ENCODE data around the gene RNF19B. TPM values are rescaled to one million over a fixed set of nuclear protein-coding genes. Genes with fewer than 3 reads are reported as not detected.

RNF19B gene
- total RNA-seq, 1 donor from 2014 or later: 46.8 TPM

DNA sequence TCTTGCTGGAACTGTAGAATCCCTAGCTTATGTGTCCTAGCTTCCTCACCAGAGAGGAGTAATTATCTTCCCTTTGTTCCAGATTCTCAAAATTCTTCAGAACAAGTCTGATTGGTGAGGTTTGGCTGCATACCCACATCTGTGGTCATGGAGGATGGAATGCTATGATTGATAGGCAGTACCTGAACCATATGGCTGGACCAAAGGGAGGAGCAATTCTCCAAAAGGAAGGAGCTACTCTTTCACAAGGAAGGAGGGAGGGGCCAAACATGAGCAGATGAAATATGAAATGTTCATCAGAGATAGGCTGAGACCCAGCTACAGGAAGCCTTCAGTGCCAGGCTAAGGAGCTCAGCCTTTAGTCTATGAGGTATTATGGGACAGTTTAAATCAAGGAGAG, 5.0 kb upstream of the RNF19B start:
- intact Hi-C loops (cut with micrococcal nuclease): no loop called here
- peaks cover 46% of the 10 kb centered on the region for H3K4me1 Mint-ChIP-seq

DNA sequence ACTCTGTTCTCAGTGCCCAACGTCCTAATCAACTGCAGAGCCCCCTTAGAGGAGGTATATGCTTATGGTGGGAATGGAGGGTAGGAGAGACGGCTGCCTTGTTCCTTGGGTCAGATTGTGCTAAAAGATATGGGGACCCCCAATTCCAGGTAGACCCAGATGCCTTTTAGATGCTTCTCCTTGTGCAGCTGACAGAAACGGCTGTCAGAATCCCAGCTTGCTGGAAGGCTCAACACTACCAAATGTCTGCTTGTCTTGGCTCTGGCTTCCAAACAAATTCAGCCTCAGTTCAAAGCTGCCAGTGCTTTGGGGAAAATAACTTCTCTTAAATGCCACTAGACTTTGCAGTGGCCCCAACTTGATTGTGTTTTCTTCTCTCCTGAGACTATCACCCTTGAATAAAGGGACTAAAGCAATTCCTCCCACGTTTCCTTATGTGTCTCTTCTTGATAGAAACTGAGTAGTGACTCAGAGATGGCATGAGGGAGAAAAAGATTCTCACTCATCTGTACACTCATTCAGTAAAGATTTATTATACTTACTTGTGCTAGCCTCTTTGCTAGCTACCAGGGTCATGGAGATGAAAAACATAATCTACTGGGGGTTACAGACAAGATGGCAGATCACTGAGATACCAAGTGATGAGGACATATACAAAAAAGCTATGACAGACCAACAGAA, 3.4 kb upstream of the RNF19B start:
- H3K9me3 Mint-ChIP-seq: peaks cover 19% of the 10 kb centered on the region
- H3K4me1 Mint-ChIP-seq: peaks cover 49% of the 10 kb centered on the region
- peak overlapping the region; percentile 84 for H3K27ac Mint-ChIP-seq
- H3K36me3 Mint-ChIP-seq (ENCODE audit: low read depth): peaks cover 5% of the 10 kb centered on the region
- DNase-seq: no peak
- intact Hi-C loops (cut with micrococcal nuclease): loop anchor here (1.0 kb wide), 1 partner anchor 13 kb away; no protein-coding TSS in a partner anchor
- peak overlapping the region; percentile 42 for H3K4me3 Mint-ChIP-seq
- H3K27me3 Mint-ChIP-seq: peaks cover 13% of the 10 kb centered on the region

More for the DNA sequence above, 5.0 kb upstream of the RNF19B start:
- Mint-ChIP-seq H3K4me3 (no peak overlapping the region), H3K36me3 (ENCODE audit: low read depth) (no peaks in the 10 kb centered on the region), H3K27me3 (peaks cover 13% of the 10 kb centered on the region), H3K9me3 (peaks cover 19% of the 10 kb centered on the region), H3K27ac (peak overlapping the region; percentile 8)
- DNase-seq: no peak

DNA sequence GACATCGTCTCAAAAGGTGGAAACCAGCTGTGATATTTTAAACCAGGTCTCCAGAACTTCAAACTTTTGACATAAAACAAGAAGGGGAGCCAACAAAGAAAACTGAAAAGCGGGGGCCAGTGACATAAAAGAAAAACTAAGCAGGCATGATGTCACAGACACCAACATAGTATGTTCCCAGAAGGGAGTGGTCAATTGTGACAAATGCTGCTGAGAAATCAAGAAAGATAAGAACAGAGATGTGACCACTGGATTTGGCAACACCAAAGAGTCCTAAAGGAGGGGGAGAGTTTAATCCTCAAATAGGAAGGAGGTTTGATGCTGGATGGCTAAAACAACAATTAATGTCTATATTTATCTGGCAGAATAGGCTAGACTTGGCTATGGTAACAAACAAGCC, 2.3 kb upstream of the RNF19B start:
- DNase-seq: no peak
- H3K4me1 Mint-ChIP-seq: peaks cover 56% of the 10 kb centered on the region
- intact Hi-C loops (cut with micrococcal nuclease): no loop called here
- peaks cover 13% of the 10 kb centered on the region for H3K36me3 Mint-ChIP-seq (ENCODE audit: low read depth)
- H3K27me3 Mint-ChIP-seq: peaks cover 4% of the 10 kb centered on the region
- peaks cover 19% of the 10 kb centered on the region for H3K9me3 Mint-ChIP-seq
- H3K27ac Mint-ChIP-seq: no peak overlapping the region
- H3K4me3 Mint-ChIP-seq: no peak overlapping the region

- Mint-ChIP-seq H3K27ac (peak overlapping the region; percentile 87), H3K9me3 (peaks cover 10% of the 10 kb centered on the region), H3K4me1 (peaks cover 57% of the 10 kb centered on the region), H3K4me3 (peak overlapping the region; percentile 87), H3K36me3 (ENCODE audit: low read depth) (peaks cover 15% of the 10 kb centered on the region), H3K27me3 (no peaks in the 10 kb centered on the region)
- no peak for DNase-seq
- intact Hi-C loops (cut with micrococcal nuclease): loop anchor here (2.0 kb wide), 1 partner anchor 28 kb away; no protein-coding TSS in a partner anchor
These were observed 690 bp upstream of the RNF19B start for GRCh38 chr1:32965251-32965747.

DNA sequence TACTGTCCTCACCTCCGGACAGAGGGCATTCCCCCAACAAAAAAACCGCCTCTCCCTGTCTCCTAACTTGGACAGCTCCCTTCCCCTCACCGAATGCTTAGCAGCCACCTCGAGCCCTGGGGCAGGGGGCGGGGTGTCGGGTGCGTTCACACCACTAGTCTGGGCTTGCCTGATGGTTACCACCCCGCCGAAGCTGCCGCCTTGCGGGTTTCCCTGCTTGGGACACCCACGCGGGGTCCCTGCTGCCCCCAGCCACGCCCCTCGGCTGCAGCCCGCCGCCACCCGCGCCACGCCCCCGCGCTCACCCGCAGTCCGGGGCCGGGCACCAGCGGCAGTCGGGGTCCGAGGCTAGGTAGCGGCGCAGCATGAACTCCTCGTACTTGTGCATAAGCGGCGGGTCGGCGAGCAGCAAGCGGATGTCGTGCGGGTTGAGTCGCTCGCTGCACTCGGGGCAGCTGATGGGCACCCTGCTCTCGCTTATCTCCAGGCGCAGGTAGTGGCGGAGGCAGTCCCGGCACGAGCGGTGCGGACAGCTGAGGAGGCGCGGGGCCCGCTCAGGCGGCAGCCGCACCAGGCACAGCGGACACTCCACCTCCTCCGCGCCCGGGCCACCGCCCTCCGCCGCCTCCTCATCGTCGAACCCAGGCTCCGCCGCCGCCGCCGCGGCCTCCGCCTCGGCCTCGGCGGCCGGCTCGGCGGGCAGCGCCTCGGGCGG, 706 bp downstream of the RNF19B start:
- H3K27ac Mint-ChIP-seq: peak overlapping the region; percentile 78
- peaks cover 56% of the 10 kb centered on the region for H3K4me1 Mint-ChIP-seq
- H3K36me3 Mint-ChIP-seq (ENCODE audit: low read depth): peaks cover 19% of the 10 kb centered on the region
- intact Hi-C loops (cut with micrococcal nuclease): loop anchor here (1.0 to 2.0 kb wide), 3 partner anchors 17 to 72 kb away; partner anchors contain the start of gene AK2
- peak overlapping the region; percentile 86 for H3K4me3 Mint-ChIP-seq
- H3K27me3 Mint-ChIP-seq: no peaks in the 10 kb centered on the region
- peak; percentile 90 for DNase-seq
- H3K9me3 Mint-ChIP-seq: peaks cover 5% of the 10 kb centered on the region

DNA sequence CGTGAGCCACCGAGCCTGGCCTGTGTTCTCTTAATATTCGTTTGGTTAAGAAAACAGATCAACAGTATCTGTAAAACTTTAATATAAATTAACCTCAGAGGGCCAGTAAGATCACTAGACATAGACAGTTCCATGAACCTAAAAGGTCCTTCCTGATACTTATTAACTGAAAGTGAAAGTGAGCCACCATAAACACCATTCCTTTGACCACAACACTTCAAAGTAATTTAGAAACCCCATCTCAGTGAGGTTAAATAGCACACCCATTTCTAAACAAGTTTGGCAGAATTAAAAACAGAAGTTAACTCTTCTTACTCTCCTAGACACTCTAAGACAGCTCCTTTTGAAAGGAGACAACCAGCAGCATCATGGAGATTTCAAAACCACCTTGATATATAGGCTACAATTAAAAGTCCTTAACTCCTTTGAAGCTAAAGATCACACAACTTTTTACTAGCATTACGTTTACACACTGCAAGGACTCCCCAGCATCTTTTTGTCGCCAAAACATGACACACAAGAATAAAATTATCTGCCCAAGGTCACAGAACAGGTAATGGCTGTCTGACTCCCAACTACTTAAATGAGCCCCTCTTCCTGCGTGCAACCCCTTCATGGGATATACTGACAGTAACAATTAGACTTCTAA, 2.2 kb downstream of the RNF19B start:
- Mint-ChIP-seq H3K36me3 (ENCODE audit: low read depth) (peaks cover 27% of the 10 kb centered on the region), H3K4me3 (peak overlapping the region; percentile 86), H3K27me3 (no peaks in the 10 kb centered on the region), H3K27ac (peak overlapping the region; percentile 80), H3K4me1 (peaks cover 56% of the 10 kb centered on the region), H3K9me3 (no peaks in the 10 kb centered on the region)
- intact Hi-C loops (cut with micrococcal nuclease): no loop called here
- DNase-seq: no peak

DNA sequence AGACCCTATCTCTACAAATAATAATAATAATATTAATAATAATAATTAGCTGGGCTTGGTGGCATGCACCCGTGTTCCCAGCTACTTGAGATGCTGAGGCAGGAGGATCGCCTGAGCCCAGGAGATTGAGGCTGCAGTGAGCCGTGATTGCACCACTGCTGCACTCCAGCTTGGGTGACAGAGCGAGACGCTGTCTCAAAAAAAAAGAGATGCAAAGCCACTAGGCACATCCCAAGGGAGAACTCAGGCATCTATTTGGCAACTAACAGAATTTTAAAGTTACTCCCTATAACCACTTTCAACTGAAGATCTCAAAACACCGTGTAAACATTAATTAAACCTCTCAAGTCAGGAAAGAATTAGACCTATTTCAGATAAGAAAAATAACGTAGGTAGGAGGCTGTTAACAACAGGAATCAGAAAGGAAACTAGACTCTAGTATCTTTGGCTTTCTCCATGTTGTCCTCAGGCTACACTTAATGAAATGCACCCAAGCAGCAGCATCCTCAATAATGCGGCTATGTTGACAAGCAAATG, 3.7 kb downstream of the RNF19B start:
- H3K4me1 Mint-ChIP-seq: peaks cover 57% of the 10 kb centered on the region
- H3K36me3 Mint-ChIP-seq (ENCODE audit: low read depth): peaks cover 31% of the 10 kb centered on the region
- intact Hi-C loops (cut with micrococcal nuclease): no loop called here
- H3K27ac Mint-ChIP-seq: no peak overlapping the region
- H3K9me3 Mint-ChIP-seq: no peaks in the 10 kb centered on the region
- no peak for DNase-seq
- H3K27me3 Mint-ChIP-seq: no peaks in the 10 kb centered on the region
- H3K4me3 Mint-ChIP-seq: peak overlapping the region; percentile 64

GRCh38 chr1:32960342-32960741, 4.3 kb downstream of the RNF19B start:
- peaks cover 60% of the 10 kb centered on the region for H3K4me1 Mint-ChIP-seq
- H3K27ac Mint-ChIP-seq: no peak overlapping the region
- no peaks in the 10 kb centered on the region for H3K27me3 Mint-ChIP-seq
- no peaks in the 10 kb centered on the region for H3K9me3 Mint-ChIP-seq
- peak overlapping the region; percentile 40 for H3K4me3 Mint-ChIP-seq
- DNase-seq: no peak
- H3K36me3 Mint-ChIP-seq (ENCODE audit: low read depth): peaks cover 34% of the 10 kb centered on the region
- intact Hi-C loops (cut with micrococcal nuclease): no loop called here

DNA sequence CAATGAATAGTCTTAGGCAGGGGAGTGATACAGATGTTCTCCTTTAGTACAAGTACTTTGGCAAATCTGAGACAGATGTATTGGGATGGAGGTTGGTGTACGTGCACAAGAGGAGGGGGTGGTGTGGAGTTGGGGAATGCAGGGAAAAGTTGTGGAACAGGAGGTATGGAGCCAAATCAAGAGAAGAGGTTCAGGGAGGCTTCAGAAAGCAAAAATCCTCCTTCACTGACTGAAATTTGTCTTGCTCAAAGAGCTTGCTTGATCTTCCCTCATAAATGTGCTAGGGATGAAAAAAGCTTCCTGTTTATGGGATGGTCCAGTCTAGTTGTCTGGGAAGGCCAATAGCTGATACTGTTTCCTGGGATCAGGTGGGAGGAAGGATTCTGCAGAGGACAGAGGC, 5.8 kb downstream of the RNF19B start:
- intact Hi-C loops (cut with micrococcal nuclease): no loop called here
- Mint-ChIP-seq H3K27ac (no peak overlapping the region), H3K4me3 (no peak overlapping the region), H3K4me1 (peaks cover 64% of the 10 kb centered on the region), H3K9me3 (no peaks in the 10 kb centered on the region), H3K36me3 (ENCODE audit: low read depth) (peaks cover 40% of the 10 kb centered on the region), H3K27me3 (no peaks in the 10 kb centered on the region)
- DNase-seq: no peak

- Mint-ChIP-seq H3K27ac (no peak overlapping the region), H3K27me3 (no peaks in the 10 kb centered on the region), H3K4me1 (peaks cover 58% of the 10 kb centered on the region), H3K9me3 (no peaks in the 10 kb centered on the region), H3K36me3 (ENCODE audit: low read depth) (peaks cover 35% of the 10 kb centered on the region), H3K4me3 (no peak overlapping the region)
- intact Hi-C loops (cut with micrococcal nuclease): no loop called here
- DNase-seq: no peak
These were observed 7.6 kb downstream of the RNF19B start for GRCh38 chr1:32957017-32957416.

DNA sequence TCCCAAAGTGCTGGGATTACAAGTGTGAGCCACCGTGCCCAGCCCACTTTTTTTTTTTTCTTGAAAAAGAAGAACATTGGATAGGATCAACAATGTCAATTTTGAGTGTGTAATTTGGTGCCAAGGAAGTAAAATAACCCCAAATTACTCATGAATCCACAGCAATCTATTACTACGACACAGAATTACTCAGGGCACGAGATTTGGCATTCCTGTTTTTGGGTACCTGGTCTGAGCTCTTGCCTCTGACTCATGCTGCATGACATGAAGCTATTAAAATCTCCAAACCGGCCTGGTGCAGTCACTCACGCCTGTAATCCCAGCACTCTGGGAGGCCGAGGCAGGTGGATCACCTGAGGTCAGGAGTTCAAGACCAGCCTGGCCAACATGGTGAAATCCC, 10.4 kb downstream of the RNF19B start:
- peaks cover 45% of the 10 kb centered on the region for H3K4me1 Mint-ChIP-seq
- no peaks in the 10 kb centered on the region for H3K9me3 Mint-ChIP-seq
- DNase-seq: no peak
- intact Hi-C loops (cut with micrococcal nuclease): no loop called here
- no peak overlapping the region for H3K27ac Mint-ChIP-seq
- peaks cover 37% of the 10 kb centered on the region for H3K36me3 Mint-ChIP-seq (ENCODE audit: low read depth)
- H3K4me3 Mint-ChIP-seq: no peak overlapping the region
- no peaks in the 10 kb centered on the region for H3K27me3 Mint-ChIP-seq

DNA sequence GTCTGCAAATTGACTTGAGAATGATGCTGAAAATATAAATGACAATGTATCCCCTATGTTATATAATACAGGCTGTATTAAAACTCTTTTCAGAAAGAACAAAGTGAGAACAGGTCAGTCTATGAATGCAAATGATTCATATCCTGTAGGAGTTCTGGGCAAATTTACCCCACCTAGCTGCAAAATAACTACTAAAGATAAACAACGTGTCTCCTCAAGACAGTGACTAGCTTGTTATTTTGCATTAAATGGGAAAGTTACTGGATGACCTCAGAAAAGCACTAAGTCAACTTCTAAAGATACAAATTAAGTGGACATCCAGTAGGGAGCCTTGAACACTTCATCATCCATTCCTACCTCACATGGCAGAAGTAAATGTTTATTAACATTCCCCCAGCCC, 11.1 kb downstream of the RNF19B start:
- H3K27me3 Mint-ChIP-seq: no peaks in the 10 kb centered on the region
- peak overlapping the region; percentile 67 for H3K27ac Mint-ChIP-seq
- H3K9me3 Mint-ChIP-seq: no peaks in the 10 kb centered on the region
- no peak for DNase-seq
- peak overlapping the region; percentile 47 for H3K4me3 Mint-ChIP-seq
- intact Hi-C loops (cut with micrococcal nuclease): no loop called here
- H3K36me3 Mint-ChIP-seq (ENCODE audit: low read depth): peaks cover 36% of the 10 kb centered on the region
- peaks cover 44% of the 10 kb centered on the region for H3K4me1 Mint-ChIP-seq

GRCh38 chr1:32949519-32949918, 15.1 kb downstream of the RNF19B start:
- H3K4me3 Mint-ChIP-seq: no peak overlapping the region
- no peaks in the 10 kb centered on the region for H3K9me3 Mint-ChIP-seq
- H3K27me3 Mint-ChIP-seq: no peaks in the 10 kb centered on the region
- intact Hi-C loops (cut with micrococcal nuclease): no loop called here
- H3K4me1 Mint-ChIP-seq: peaks cover 26% of the 10 kb centered on the region
- no peak for DNase-seq
- peak overlapping the region; percentile 1 for H3K27ac Mint-ChIP-seq
- H3K36me3 Mint-ChIP-seq (ENCODE audit: low read depth): peaks cover 50% of the 10 kb centered on the region

GRCh38 chr1:32948905-32949304, 15.7 kb downstream of the RNF19B start:
- intact Hi-C loops (cut with micrococcal nuclease): no loop called here
- no peak overlapping the region for H3K4me3 Mint-ChIP-seq
- DNase-seq: no peak
- H3K27me3 Mint-ChIP-seq: no peaks in the 10 kb centered on the region
- peaks cover 57% of the 10 kb centered on the region for H3K36me3 Mint-ChIP-seq (ENCODE audit: low read depth)
- no peak overlapping the region for H3K27ac Mint-ChIP-seq
- no peaks in the 10 kb centered on the region for H3K9me3 Mint-ChIP-seq
- H3K4me1 Mint-ChIP-seq: peaks cover 32% of the 10 kb centered on the region
